Activated CD4-positive, alpha-beta T cell treated with anti-CD3 and anti-CD28 coated beads, Interleukin-2, Interleukin-4, amounts not matched to agents 100 ng/mL and 50 ng/mL, durations not matched to agents 16 hours and 8 hours (primary cell): ENCODE data around the gene ACSS2.

Experiments used
- DNase-seq: peaks from one replicate; pipeline ENCODE4 v3.0.0-alpha.2; 2020; ENCODE audit warnings: low spot score

The ACSS2 gene

GRCh38 chr20:34876406-34877282 lies at the start of gene ACSS2:
Gene ACSS2 (plus strand): TSS chr20:34876612. CDS start chr20:34876646, 34 bp downstream.
- DNase-seq: peak; percentile 98

- no peak for DNase-seq
Observed at GRCh38 chr20:34829191-34829590, 47.2 kb upstream of the ACSS2 start.

- no peak for DNase-seq
Observed at GRCh38 chr20:34831936-34832335, 44.5 kb upstream of the ACSS2 start.

GRCh38 chr20:34834459-34834893 lies 41.9 kb upstream of the ACSS2 start:
- DNase-seq: peak; percentile 50

GRCh38 chr20:34842143-34842542 lies 34.3 kb upstream of the ACSS2 start:
- DNase-seq: no peak

- no peak for DNase-seq
Observed at GRCh38 chr20:34843421-34843820, 33.0 kb upstream of the ACSS2 start.

GRCh38 chr20:34848597-34848996 lies 27.8 kb upstream of the ACSS2 start:
- DNase-seq: no peak

GRCh38 chr20:34849778-34850177 lies 26.6 kb upstream of the ACSS2 start:
- no peak for DNase-seq

GRCh38 chr20:34850969-34851368 lies 25.4 kb upstream of the ACSS2 start:
- DNase-seq: no peak

GRCh38 chr20:34852298-34852697 lies 24.1 kb upstream of the ACSS2 start:
- no peak for DNase-seq

- no peak for DNase-seq
Observed at GRCh38 chr20:34859367-34859766, 17.0 kb upstream of the ACSS2 start.

GRCh38 chr20:34859826-34860545 lies 16.4 kb upstream of the ACSS2 start:
- no peak for DNase-seq

GRCh38 chr20:34861386-34862084 lies 14.9 kb upstream of the ACSS2 start:
- no peak for DNase-seq

GRCh38 chr20:34862724-34863123 lies 13.7 kb upstream of the ACSS2 start:
- DNase-seq: no peak

- no peak for DNase-seq
Observed at GRCh38 chr20:34863421-34863965, 12.9 kb upstream of the ACSS2 start.

- no peak for DNase-seq
Observed at GRCh38 chr20:34864216-34864615, 12.2 kb upstream of the ACSS2 start.

GRCh38 chr20:34871320-34871926 lies 5.0 kb upstream of the ACSS2 start:
- no peak for DNase-seq

GRCh38 chr20:34871966-34872621 lies 4.3 kb upstream of the ACSS2 start:
- no peak for DNase-seq

- peak; percentile 83 for DNase-seq
Observed at GRCh38 chr20:34872622-34873224, 3.7 kb upstream of the ACSS2 start, which contains the start of gene GGT7. Gene GGT7 (minus strand): TSS chr20:34872856. CDS start chr20:34872815, 41 bp downstream.

- no peak for DNase-seq
Observed at GRCh38 chr20:34873583-34874093, 2.8 kb upstream of the ACSS2 start.
